HepG2 (cell line): Measurements from ENCODE around the gene MICALL2. TPM values are rescaled to one million over a fixed set of nuclear protein-coding genes. Genes with fewer than 3 reads are reported as not detected.

Experiments
- HIC2 ChIP-seq: sonication (generic); formaldehyde crosslinking; IDR thresholded peaks from 2 replicates; pipeline ENCODE4 v1.9.0; 2022; ENCODE audit warnings: low read depth, missing genetic modification reagents
- MAFG ChIP-seq: sonication (generic); formaldehyde crosslinking; IDR thresholded peaks from 2 replicates; pipeline ENCODE4 v1.5.1; 2020; ENCODE audit warnings: mild to moderate bottlenecking, missing genetic modification reagents
- MEIS1 ChIP-seq: sonication (generic); formaldehyde crosslinking; IDR thresholded peaks from 2 replicates; pipeline ENCODE4 v1.9.0; 2021; ENCODE audit warnings: mild to moderate bottlenecking, missing genetic modification reagents, moderate library complexity, borderline replicate concordance
- MXI1 ChIP-seq: IDR thresholded peaks from 3 replicates; pipeline ENCODE4 v1.6.1; 2012; ENCODE audit warnings: low read depth, low read length, inconsistent platforms, borderline replicate concordance
- RXRA ChIP-seq: sonication (generic); formaldehyde crosslinking; IDR thresholded peaks from 2 replicates; pipeline ENCODE4 v1.5.1; 2020; ENCODE audit warnings: missing genetic modification reagents
- SALL1 ChIP-seq: sonication (generic); formaldehyde crosslinking; IDR thresholded peaks from 2 replicates; pipeline ENCODE4 v1.8.0; 2022; ENCODE audit warnings: mild to moderate bottlenecking, missing genetic modification reagents
- TBX2 ChIP-seq: sonication (generic); formaldehyde crosslinking; IDR thresholded peaks from 2 replicates; pipeline ENCODE4 v1.5.0; 2020; ENCODE audit warnings: missing genetic modification reagents, mild to moderate bottlenecking, borderline replicate concordance
- TFE3 ChIP-seq: IDR thresholded peaks from 2 replicates; pipeline ENCODE4 v1.6.1; 2016
- THAP7 ChIP-seq: sonication (generic); formaldehyde crosslinking; IDR thresholded peaks from 2 replicates; pipeline ENCODE4 v1.8.1; 2023; ENCODE audit warnings: mild to moderate bottlenecking, missing genetic modification reagents
- THAP9 ChIP-seq: sonication (generic); formaldehyde crosslinking; IDR thresholded peaks from 2 replicates; pipeline ENCODE4; 2020; ENCODE audit warnings: missing genetic modification reagents, mild to moderate bottlenecking, borderline replicate concordance
- ZNF441 ChIP-seq: sonication (generic); formaldehyde crosslinking; IDR thresholded peaks from 2 replicates; pipeline ENCODE4 v1.7.0; 2021; ENCODE audit warnings: missing genetic modification reagents, borderline replicate concordance
- ZNF543 ChIP-seq: sonication (generic); formaldehyde crosslinking; IDR thresholded peaks from 2 replicates; pipeline ENCODE4 v1.4.0; 2020; ENCODE audit warnings: mild to moderate bottlenecking, missing genetic modification reagents
- ZNF691 ChIP-seq: sonication (generic); formaldehyde crosslinking; IDR thresholded peaks from 2 replicates; pipeline ENCODE4 v1.4.0; 2020; ENCODE audit warnings: missing genetic modification reagents, low read depth, mild to moderate bottlenecking, borderline replicate concordance
- ZNF784 ChIP-seq: sonication (generic); formaldehyde crosslinking; IDR thresholded peaks from 2 replicates; pipeline ENCODE4 v1.5.1; 2020; ENCODE audit warnings: missing genetic modification reagents, mild to moderate bottlenecking, borderline replicate concordance
- ZXDC ChIP-seq: sonication (generic); formaldehyde crosslinking; IDR thresholded peaks from 2 replicates; pipeline ENCODE4 v1.5.0; 2020; ENCODE audit warnings: mild to moderate bottlenecking, missing genetic modification reagents
- polyA plus RNA-seq, 8 experiments: library from polyadenylated mRNA; depleted of rRNA in 3 of 8; stranded (reverse) in 7 of 8; unstranded in 1 of 8; fragments of >200 nt; fragmentation: Illumina TruSeq in 4 of 8; extraction: Trizol in 4 of 8; gene quantifications; 2 replicates each; pipeline versions ENCODE4 v1.2.1 to v1.2.3, GENCODE V29; 2011 to 2016; ENCODE audit warnings: low read depth in 4 of 8, missing spikeins in 1 of 8, mixed read lengths in 1 of 8; ENCODE audit not compliant: insufficient read depth in 1 of 8
- total RNA-seq, 5 experiments: library from RNA; depleted of rRNA; stranded (reverse); fragments of >200 nt; fragmentation: Illumina TruSeq; extraction: Trizol; gene quantifications; 2 replicates each; pipeline ENCODE4 v1.2.3, GENCODE V29; 2016; ENCODE audit warnings: low read depth in 1 of 5

The MICALL2 gene
- total and polyA plus RNA-seq, 2 of the 13 experiments (the other 11 are each of a cell fraction or from before 2014, with no cell fraction given) = 5.8 to 12.4 TPM

GRCh38 chr7:1460821-1461645 lies 1.8 kb upstream of the MICALL2 start (continued):
- TF ChIP-seq MAFG (CRISPR knock-in tag) (no peak), ZNF543 (CRISPR knock-in tag) (peak; percentile 100), ZNF784 (CRISPR knock-in tag) (0 out of 2 replicates have a peak, but pooled peaks have one; percentile 35), RXRA (CRISPR knock-in tag) (0 out of 2 replicates have a peak, but pooled peaks have one; percentile 18), SALL1 (CRISPR knock-in tag) (peak; percentile 7; the same call in 1 of the 2 replicates), TFE3 (0 out of 2 replicates have a peak, but pooled peaks have one; percentile 14), MEIS1 (CRISPR knock-in tag) (peak; percentile 77; the same call in 1 of the 2 replicates), ZXDC (CRISPR knock-in tag) (0 out of 2 replicates have a peak, but pooled peaks have one; percentile 41), ZNF691 (no peak; the same call in 1 of the 2 replicates), MXI1 (peak; percentile 60; the same call in 1 of the 3 replicates), HIC2 (CRISPR knock-in tag) (peak; percentile 41; the same call in 1 of the 2 replicates), THAP9 (CRISPR knock-in tag) (no peak), TBX2 (CRISPR knock-in tag) (peak; percentile 58), ZNF441 (CRISPR knock-in tag) (peak; percentile 74; the same call in 1 of the 2 replicates), THAP7 (CRISPR knock-in tag) (peak; percentile 68; the same call in 1 of the 2 replicates)
